Stimulated activated CD4-positive, alpha-beta T cell treated with anti-CD3 and anti-CD28 coated beads, Interleukin-4, amount 100 ng/mL, for 4 hours (primary cell): ENCODE results near the gene ADAMTS7.
"Not testable (repeated sequence)": the region's sequence is repeated elsewhere in the genome, so short reads cannot be mapped to it uniquely, and the experiment has no call there.

ENCODE experiments used
- DNase-seq, 2 experiments: peaks; one replicate each; pipeline ENCODE4 v3.0.0-alpha.2; 2020

The ADAMTS7 gene

GRCh38 chr15:78778422-78778821 lies 32.8 kb downstream of the ADAMTS7 start:
- DNase-seq = no peak

GRCh38 chr15:78777953-78778345 lies 33.3 kb downstream of the ADAMTS7 start:
- not testable (repeated sequence) for DNase-seq

GRCh38 chr15:78777290-78777952 lies 33.8 kb downstream of the ADAMTS7 start:
- DNase-seq = not testable (repeated sequence)

GRCh38 chr15:78776046-78776925 lies 35.0 kb downstream of the ADAMTS7 start:
- DNase-seq = not testable (repeated sequence)

GRCh38 chr15:78775472-78775871 lies 35.8 kb downstream of the ADAMTS7 start:
- no peak for DNase-seq

- not testable (repeated sequence) for DNase-seq
Observed at GRCh38 chr15:78774451-78774990, 36.7 kb downstream of the ADAMTS7 start.

GRCh38 chr15:78773765-78774450 lies 37.4 kb downstream of the ADAMTS7 start:
- DNase-seq = not testable (repeated sequence)

GRCh38 chr15:78772738-78773137 lies 38.5 kb downstream of the ADAMTS7 start:
- DNase-seq = no peak

- DNase-seq = not testable (repeated sequence)
Observed at GRCh38 chr15:78771436-78772000, 39.7 kb downstream of the ADAMTS7 start.

GRCh38 chr15:78771020-78771419 lies 40.2 kb downstream of the ADAMTS7 start:
- not testable (repeated sequence) for DNase-seq

- not testable (repeated sequence) for DNase-seq
Observed at GRCh38 chr15:78769473-78770225, 41.6 kb downstream of the ADAMTS7 start.

GRCh38 chr15:78768531-78769408 lies 42.5 kb downstream of the ADAMTS7 start:
- no peak for DNase-seq

GRCh38 chr15:78768096-78768495 lies 43.2 kb downstream of the ADAMTS7 start:
- no peak for DNase-seq

- no peak for DNase-seq
Observed at GRCh38 chr15:78767331-78767951, 43.8 kb downstream of the ADAMTS7 start.

GRCh38 chr15:78766641-78767071 lies 44.6 kb downstream of the ADAMTS7 start:
- not testable (repeated sequence) for DNase-seq

GRCh38 chr15:78766041-78766440 lies 45.2 kb downstream of the ADAMTS7 start:
- DNase-seq = no peak

GRCh38 chr15:78765154-78765860 lies 46.0 kb downstream of the ADAMTS7 start:
- not testable (repeated sequence) for DNase-seq

GRCh38 chr15:78764340-78765153 lies 46.7 kb downstream of the ADAMTS7 start:
- DNase-seq = not testable (repeated sequence)

GRCh38 chr15:78763796-78764241 lies 47.4 kb downstream of the ADAMTS7 start:
- DNase-seq = no peak
